IPS-18a (cell line): ENCODE data around the gene DPH3.

Experiments used
- H3K27ac ChIP-seq: one replicate; pipeline ENCODE4 v1.5.1; 2013; ENCODE audit warnings: low read length
- H3K27me3 ChIP-seq: one replicate; pipeline ENCODE4 v1.6.1; 2013; ENCODE audit warnings: mild to moderate bottlenecking, low read length; ENCODE audit not compliant: control insufficient read depth, insufficient read depth
- H3K36me3 ChIP-seq: one replicate; pipeline ENCODE4 v1.6.1; 2013; ENCODE audit warnings: low read depth, low read length; ENCODE audit not compliant: control insufficient read depth
- H3K4me1 ChIP-seq: one replicate; pipeline ENCODE4 v1.6.1; 2013; ENCODE audit warnings: low read depth, low read length; ENCODE audit not compliant: control insufficient read depth
- H3K4me3 ChIP-seq: one replicate; pipeline ENCODE4 v1.5.1; 2013; ENCODE audit warnings: low read length
- H3K9ac ChIP-seq: one replicate; pipeline ENCODE4 v1.6.1; 2013; ENCODE audit warnings: mild to moderate bottlenecking, low read length, moderate library complexity
- H3K9me3 ChIP-seq: one replicate; pipeline ENCODE4 v1.6.1; 2013; ENCODE audit warnings: low read depth, low read length; ENCODE audit not compliant: control insufficient read depth

Gene DPH3

GRCh38 chr3:16289144-16289889, 24.6 kb upstream of the DPH3 start:
- Histone ChIP-seq H3K4me1 (no peaks in the 10 kb centered on the region), H3K4me3 (no peak overlapping the region), H3K9ac (no peak overlapping the region), H3K36me3 (peaks cover 16% of the 10 kb centered on the region), H3K27ac (no peak overlapping the region), H3K27me3 (no peaks in the 10 kb centered on the region), H3K9me3 (no peaks in the 10 kb centered on the region)

GRCh38 chr3:16288664-16289063, 23.9 kb upstream of the DPH3 start:
- H3K4me1 ChIP-seq = no peaks in the 10 kb centered on the region

GRCh38 chr3:16286751-16287543, 22.2 kb upstream of the DPH3 start:
- H3K9ac ChIP-seq = no peak overlapping the region
- H3K4me1 ChIP-seq = no peaks in the 10 kb centered on the region
- no peak overlapping the region for H3K27ac ChIP-seq
- H3K36me3 ChIP-seq = peaks cover 20% of the 10 kb centered on the region
- H3K27me3 ChIP-seq = no peaks in the 10 kb centered on the region
- no peaks in the 10 kb centered on the region for H3K9me3 ChIP-seq
- H3K4me3 ChIP-seq = no peak overlapping the region

More at GRCh38 chr3:16288664-16289063, 23.9 kb upstream of the DPH3 start:
- Histone ChIP-seq H3K4me3 (no peak overlapping the region), H3K27me3 (no peaks in the 10 kb centered on the region), H3K9me3 (no peaks in the 10 kb centered on the region), H3K27ac (no peak overlapping the region), H3K36me3 (peaks cover 19% of the 10 kb centered on the region), H3K9ac (no peak overlapping the region)

- H3K36me3 ChIP-seq = peaks cover 19% of the 10 kb centered on the region
- H3K27me3 ChIP-seq = no peaks in the 10 kb centered on the region
- no peak overlapping the region for H3K27ac ChIP-seq
- no peak overlapping the region for H3K4me3 ChIP-seq
- no peaks in the 10 kb centered on the region for H3K4me1 ChIP-seq
- no peak overlapping the region for H3K9ac ChIP-seq
- H3K9me3 ChIP-seq = no peaks in the 10 kb centered on the region
Measured at GRCh38 chr3:16286161-16286560, 21.4 kb upstream of the DPH3 start.

- H3K9me3 ChIP-seq = no peaks in the 10 kb centered on the region
- no peaks in the 10 kb centered on the region for H3K27me3 ChIP-seq
- no peak overlapping the region for H3K4me3 ChIP-seq
- no peak overlapping the region for H3K27ac ChIP-seq
- H3K4me1 ChIP-seq = no peaks in the 10 kb centered on the region
- H3K36me3 ChIP-seq = peaks cover 23% of the 10 kb centered on the region
- H3K9ac ChIP-seq = no peak overlapping the region
Measured at GRCh38 chr3:16284633-16285032, 19.9 kb upstream of the DPH3 start.

GRCh38 chr3:16280671-16281070, 15.9 kb upstream of the DPH3 start:
- Histone ChIP-seq H3K27me3 (no peaks in the 10 kb centered on the region), H3K9me3 (no peaks in the 10 kb centered on the region), H3K27ac (no peak overlapping the region), H3K9ac (no peak overlapping the region), H3K36me3 (peaks cover 30% of the 10 kb centered on the region), H3K4me1 (no peaks in the 10 kb centered on the region), H3K4me3 (no peak overlapping the region)

- no peak overlapping the region for H3K27ac ChIP-seq
- no peaks in the 10 kb centered on the region for H3K27me3 ChIP-seq
- H3K4me3 ChIP-seq = no peak overlapping the region
- no peak overlapping the region for H3K9ac ChIP-seq
- H3K4me1 ChIP-seq = no peaks in the 10 kb centered on the region
- peaks cover 41% of the 10 kb centered on the region for H3K36me3 ChIP-seq
- no peaks in the 10 kb centered on the region for H3K9me3 ChIP-seq
Measured at GRCh38 chr3:16279010-16279801, 14.5 kb upstream of the DPH3 start.

- H3K27ac ChIP-seq = no peak overlapping the region
- H3K4me1 ChIP-seq = no peaks in the 10 kb centered on the region
- no peaks in the 10 kb centered on the region for H3K9me3 ChIP-seq
- H3K4me3 ChIP-seq = no peak overlapping the region
- peaks cover 47% of the 10 kb centered on the region for H3K36me3 ChIP-seq
- no peak overlapping the region for H3K9ac ChIP-seq
- H3K27me3 ChIP-seq = no peaks in the 10 kb centered on the region
Measured at GRCh38 chr3:16277471-16277870, 12.7 kb upstream of the DPH3 start.

GRCh38 chr3:16273867-16274266, 9.1 kb upstream of the DPH3 start:
- H3K9me3 ChIP-seq = no peaks in the 10 kb centered on the region
- no peaks in the 10 kb centered on the region for H3K4me1 ChIP-seq
- peaks cover 64% of the 10 kb centered on the region for H3K36me3 ChIP-seq
- H3K27ac ChIP-seq = no peak overlapping the region
- no peak overlapping the region for H3K9ac ChIP-seq
- no peaks in the 10 kb centered on the region for H3K27me3 ChIP-seq
- H3K4me3 ChIP-seq = no peak overlapping the region

GRCh38 chr3:16272588-16272987, 7.8 kb upstream of the DPH3 start:
- Histone ChIP-seq H3K4me1 (no peaks in the 10 kb centered on the region), H3K27ac (no peak overlapping the region), H3K9ac (no peak overlapping the region), H3K4me3 (no peak overlapping the region), H3K27me3 (no peaks in the 10 kb centered on the region), H3K36me3 (peaks cover 57% of the 10 kb centered on the region), H3K9me3 (no peaks in the 10 kb centered on the region)

GRCh38 chr3:16270855-16271254, 6.1 kb upstream of the DPH3 start:
- no peak overlapping the region for H3K9ac ChIP-seq
- no peaks in the 10 kb centered on the region for H3K27me3 ChIP-seq
- no peaks in the 10 kb centered on the region for H3K9me3 ChIP-seq
- no peak overlapping the region for H3K4me3 ChIP-seq
- H3K27ac ChIP-seq = no peak overlapping the region
- H3K4me1 ChIP-seq = peaks cover 4% of the 10 kb centered on the region
- H3K36me3 ChIP-seq = peaks cover 48% of the 10 kb centered on the region
